K562 (cell line): ENCODE results near the gene ANK3. TPM values are rescaled to one million over a fixed set of nuclear protein-coding genes. Genes with fewer than 3 reads are reported as not detected.

Experiments
- ARID4B ChIP-seq: sonication (generic); formaldehyde crosslinking; IDR thresholded peaks from 2 replicates; pipeline ENCODE4 v1.8.0; 2022; ENCODE audit warnings: mild to moderate bottlenecking, missing genetic modification reagents
- BRCA1 ChIP-seq, 2 experiments: fragments of 450-650 bp in 1 of 2; sonication (generic) in 1 of 2; formaldehyde crosslinking in 1 of 2; IDR thresholded peaks; 2 replicates each; pipeline versions ENCODE4 v1.5.0 to v1.6.1; 2017 to 2020; ENCODE audit warnings: mild to moderate bottlenecking in 1 of 2, missing genetic modification reagents in 1 of 2
- BRD9 ChIP-seq: fragments of 450-650 bp; IDR thresholded peaks from 2 replicates; pipeline ENCODE4 v1.6.1; 2018; ENCODE audit warnings: low read depth; ENCODE audit not compliant: partially characterized antibody
- E2F1 ChIP-seq: sonication (generic); formaldehyde crosslinking; IDR thresholded peaks from 2 replicates; pipeline ENCODE4 v1.8.1; 2023; ENCODE audit warnings: mild to moderate bottlenecking, missing genetic modification reagents, moderate library complexity
- FOXJ3 ChIP-seq: sonication (generic); formaldehyde crosslinking; IDR thresholded peaks from 2 replicates; pipeline ENCODE4 v1.4.0; 2020; ENCODE audit warnings: mild to moderate bottlenecking, missing genetic modification reagents
- GABPB2 ChIP-seq: fragments of 250-450 bp; sonication (Bioruptor Pico); conservative IDR thresholded peaks from 2 replicates; pipeline ENCODE4 v1.5.1; 2021; ENCODE audit warnings: mild to moderate bottlenecking
- HMG20B ChIP-seq: fragments of 250-450 bp; sonication (Bioruptor Pico); IDR thresholded peaks from 2 replicates; pipeline ENCODE4 v1.5.0; 2021; ENCODE audit warnings: mild to moderate bottlenecking
- JUN ChIP-seq, 2 experiments: sonication (generic) in 1 of 2; formaldehyde crosslinking in 1 of 2; IDR thresholded peaks; 2 replicates each; pipeline versions ENCODE4 v1.6.1 to v1.8.0; 2012 to 2022; ENCODE audit warnings: borderline replicate concordance in 2 of 2, mild to moderate bottlenecking in 2 of 2, improper control_type of control experiment in 1 of 2, low read depth in 1 of 2, low read length in 1 of 2, missing genetic modification reagents in 1 of 2
- MECOM ChIP-seq: fragments of 250-450 bp; sonication (Bioruptor Pico); IDR thresholded peaks from 2 replicates; pipeline ENCODE4 v1.8.0; 2022; ENCODE audit warnings: inconsistent platforms
- MXD1 ChIP-seq: fragments of 250-450 bp; sonication (Bioruptor Pico); IDR thresholded peaks from 2 replicates; pipeline ENCODE4 v1.8.0; 2021; ENCODE audit warnings: borderline replicate concordance, mild to moderate bottlenecking, moderate library complexity; ENCODE audit not compliant: poor library complexity, severe bottlenecking
- RBM15 ChIP-seq: fragments of 200-400 bp; formaldehyde crosslinking; IDR thresholded peaks from 2 replicates; pipeline ENCODE4 v1.6.1; 2018; ENCODE audit warnings: mild to moderate bottlenecking, low read length, moderate library complexity; ENCODE audit not compliant: insufficient read depth
- TCF7L2 ChIP-seq: fragments of 150-350 bp; IDR thresholded peaks from 2 replicates; pipeline ENCODE4 v1.6.1; 2016; ENCODE audit warnings: low read depth, mild to moderate bottlenecking, low read length, moderate library complexity
- ZFX ChIP-seq: sonication (generic); formaldehyde crosslinking; IDR thresholded peaks from 2 replicates; pipeline ENCODE4 v1.8.0; 2022; ENCODE audit warnings: mild to moderate bottlenecking, missing genetic modification reagents, moderate library complexity
- ZNF76 ChIP-seq: fragments of 250-450 bp; sonication (Bioruptor Pico); IDR thresholded peaks from 2 replicates; pipeline ENCODE4 v1.4.0; 2020; ENCODE audit warnings: mild to moderate bottlenecking, moderate library complexity, borderline replicate concordance
- ZNF778 ChIP-seq: fragments of 450-650 bp; formaldehyde crosslinking; IDR thresholded peaks from 2 replicates; pipeline ENCODE4 v1.4.0; 2020; ENCODE audit warnings: mild to moderate bottlenecking, moderate library complexity
- polyA plus RNA-seq, 8 experiments: library from polyadenylated mRNA; depleted of rRNA in 4 of 8; stranded (reverse) in 5 of 8; unstranded in 3 of 8; fragments of >200 nt; fragmentation: Nextera tagmentation in 2 of 8; fragmentation: Illumina TruSeq in 1 of 8; extraction: Ambion mirVana in 2 of 8; extraction: Trizol in 1 of 8; gene quantifications; 2 replicates each; pipeline versions ENCODE4 v1.2.1 to v1.2.3, GENCODE V29; 2011 to 2014; ENCODE audit warnings: inconsistent platforms in 1 of 8, missing spikeins in 1 of 8
- total RNA-seq, 7 experiments: library from RNA; depleted of rRNA in 6 of 7; stranded (reverse); fragments of >200 nt in 6 of 7; fragmentation: Illumina TruSeq in 2 of 7; extraction: Trizol in 2 of 7; gene quantifications; 2 replicates each; pipeline versions ENCODE4 v1.2.1 to v1.2.3, GENCODE V29; 2011 to 2021; ENCODE audit warnings: low replicate concordance in 1 of 7
- TF ChIP-seq, protein P1 (sequence below): fragments of 450-650 bp; IDR thresholded peaks from 2 replicates; pipeline ENCODE4 v1.6.1; 2017; ENCODE audit warnings: antibody characterized with exemption
- TF ChIP-seq, protein P2 (sequence below): sonication (generic); formaldehyde crosslinking; IDR thresholded peaks from 2 replicates; pipeline ENCODE4 v1.8.1; 2023; ENCODE audit warnings: mild to moderate bottlenecking, missing genetic modification reagents

The ANK3 gene
- total and polyA plus RNA-seq, 9 of the 15 experiments (the other 6 are each of a cell fraction or from before 2014, with no cell fraction given) = 10.0 to 32.3 (median 17.9) TPM

GRCh38 chr10:60130130-60130579 lies 259.5 kb downstream of the ANK3 start (continued):
- TF ChIP-seq MXD1 (CRISPR knock-in tag) (no peak), BRCA1 (IDR thresholded peaks at IDR 0.05) (no peak), BRCA1 (CRISPR knock-in tag; IDR thresholded peaks at IDR 0.05) (no peak), FOXJ3 (CRISPR knock-in tag) (no peak), JUN (IDR thresholded peaks at IDR 0.05; ENCODE audit: borderline replicate concordance, low read depth, low read length) (no peak), JUN (CRISPR knock-in tag; IDR thresholded peaks at IDR 0.05; ENCODE audit: borderline replicate concordance) (no peak), GABPB2 (CRISPR knock-in tag) (no peak), MECOM (CRISPR knock-in tag) (peak; percentile 28), TCF7L2 (no peak), ARID4B (CRISPR knock-in tag) (no peak), ZNF778 (CRISPR knock-in tag) (no peak), E2F1 (CRISPR knock-in tag) (no peak), ZFX (no peak), HMG20B (CRISPR knock-in tag) (no peak), BRD9 (peak; percentile 92), ZNF76 (CRISPR knock-in tag) (no peak), RBM15 (no peak)
- TF ChIP-seq, protein P1, sequence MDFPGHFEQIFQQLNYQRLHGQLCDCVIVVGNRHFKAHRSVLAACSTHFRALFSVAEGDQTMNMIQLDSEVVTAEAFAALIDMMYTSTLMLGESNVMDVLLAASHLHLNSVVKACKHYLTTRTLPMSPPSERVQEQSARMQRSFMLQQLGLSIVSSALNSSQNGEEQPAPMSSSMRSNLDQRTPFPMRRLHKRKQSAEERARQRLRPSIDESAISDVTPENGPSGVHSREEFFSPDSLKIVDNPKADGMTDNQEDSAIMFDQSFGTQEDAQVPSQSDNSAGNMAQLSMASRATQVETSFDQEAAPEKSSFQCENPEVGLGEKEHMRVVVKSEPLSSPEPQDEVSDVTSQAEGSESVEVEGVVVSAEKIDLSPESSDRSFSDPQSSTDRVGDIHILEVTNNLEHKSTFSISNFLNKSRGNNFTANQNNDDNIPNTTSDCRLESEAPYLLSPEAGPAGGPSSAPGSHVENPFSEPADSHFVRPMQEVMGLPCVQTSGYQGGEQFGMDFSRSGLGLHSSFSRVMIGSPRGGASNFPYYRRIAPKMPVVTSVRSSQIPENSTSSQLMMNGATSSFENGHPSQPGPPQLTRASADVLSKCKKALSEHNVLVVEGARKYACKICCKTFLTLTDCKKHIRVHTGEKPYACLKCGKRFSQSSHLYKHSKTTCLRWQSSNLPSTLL = no peak
- TF ChIP-seq, protein P2, sequence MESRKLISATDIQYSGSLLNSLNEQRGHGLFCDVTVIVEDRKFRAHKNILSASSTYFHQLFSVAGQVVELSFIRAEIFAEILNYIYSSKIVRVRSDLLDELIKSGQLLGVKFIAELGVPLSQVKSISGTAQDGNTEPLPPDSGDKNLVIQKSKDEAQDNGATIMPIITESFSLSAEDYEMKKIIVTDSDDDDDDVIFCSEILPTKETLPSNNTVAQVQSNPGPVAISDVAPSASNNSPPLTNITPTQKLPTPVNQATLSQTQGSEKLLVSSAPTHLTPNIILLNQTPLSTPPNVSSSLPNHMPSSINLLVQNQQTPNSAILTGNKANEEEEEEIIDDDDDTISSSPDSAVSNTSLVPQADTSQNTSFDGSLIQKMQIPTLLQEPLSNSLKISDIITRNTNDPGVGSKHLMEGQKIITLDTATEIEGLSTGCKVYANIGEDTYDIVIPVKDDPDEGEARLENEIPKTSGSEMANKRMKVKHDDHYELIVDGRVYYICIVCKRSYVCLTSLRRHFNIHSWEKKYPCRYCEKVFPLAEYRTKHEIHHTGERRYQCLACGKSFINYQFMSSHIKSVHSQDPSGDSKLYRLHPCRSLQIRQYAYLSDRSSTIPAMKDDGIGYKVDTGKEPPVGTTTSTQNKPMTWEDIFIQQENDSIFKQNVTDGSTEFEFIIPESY (CRISPR knock-in tag) = no peak
